OCI-LY3 (cell line): Measurements from ENCODE around the gene ADGRG1.

Experiments
- CTCF ChIP-seq: fragments of 200-600, 300-600 bp; sonication (generic); IDR thresholded peaks from 2 replicates; pipeline ENCODE4 v1.5.1; 2014; ENCODE audit warnings: antibody characterized with exemption, low read length, low read depth
- EZH2phosphoT487 ChIP-seq: fragments of 200-600 bp; shearing (Covaris generic); IDR thresholded peaks from 2 replicates; pipeline ENCODE4 v1.6.1; 2018; ENCODE audit warnings: antibody characterized with exemption, mixed run types, low read depth

GRCh38 chr16:57666353-57667047, 38.1 kb downstream of the ADGRG1 start:
- TF ChIP-seq CTCF, result no peak
- no peak for TF ChIP-seq EZH2phosphoT487
